Stimulated activated naive CD8-positive, alpha-beta T cell treated with anti-CD3 and anti-CD28 coated beads, Interleukin-15, Interleukin-2, amounts not matched to agents 100 U/mL and 50 U/mL, for 24 hours (primary cell): ENCODE data around the gene SLC39A1.
A peak's percentile ranks its signal among the peaks of the same experiment; 100 is the strongest.
"Not testable (repeated sequence)": the region's sequence is repeated elsewhere in the genome, so short reads cannot be mapped to it uniquely, and the experiment has no call there.

Experiments
- ATAC-seq: fragments of 150-1000 bp; cut with Tn5 transposase; one replicate; pipeline ENCODE4 v1.10.0; 2021
- DNase-seq: peaks from one replicate; pipeline ENCODE4 v3.0.0; 2021

Gene SLC39A1

GRCh38 chr1:153963030-153963849, at the start of gene SLC39A1:
SLC39A1 (minus strand) TSS chr1:153963537; CDS start chr1:153962715, 822 bp downstream.
- DNase-seq: peak; percentile 98
- peak; percentile 51 for ATAC-seq

- not testable (repeated sequence) for DNase-seq, ATAC-seq
These were observed 49.2 kb upstream of the SLC39A1 start for GRCh38 chr1:154012543-154012942.

GRCh38 chr1:154012129-154012528, 48.8 kb upstream of the SLC39A1 start:
- ATAC-seq: no peak
- DNase-seq: no peak

GRCh38 chr1:154006136-154006535, 42.8 kb upstream of the SLC39A1 start:
- DNase-seq: no peak
- peak; percentile 49 for ATAC-seq

- no peak for ATAC-seq
These were observed 37.1 kb upstream of the SLC39A1 start for GRCh38 chr1:154000420-154000819.

GRCh38 chr1:153996882-153997281, 33.5 kb upstream of the SLC39A1 start:
- DNase-seq: not testable (repeated sequence)

More at GRCh38 chr1:154000420-154000819, 37.1 kb upstream of the SLC39A1 start:
- DNase-seq: no peak

GRCh38 chr1:153995640-153996039, 32.3 kb upstream of the SLC39A1 start:
- ATAC-seq: no peak
- DNase-seq: no peak

More at GRCh38 chr1:153996882-153997281, 33.5 kb upstream of the SLC39A1 start:
- ATAC-seq: not testable (repeated sequence)

- ATAC-seq (no peak), DNase-seq (no peak)
These were observed 31.9 kb upstream of the SLC39A1 start for GRCh38 chr1:153995202-153995601.

- ATAC-seq (no peak), DNase-seq (no peak)
These were observed 28.5 kb upstream of the SLC39A1 start for GRCh38 chr1:153991806-153992205.

GRCh38 chr1:153991151-153991630, 27.9 kb upstream of the SLC39A1 start:
- no peak for ATAC-seq

GRCh38 chr1:153990468-153991150, 27.3 kb upstream of the SLC39A1 start, which contains the start of gene RPS27:
RPS27 (plus strand) TSS chr1:153990762; CDS start chr1:153990797, 35 bp downstream.
- peak; percentile 83 for ATAC-seq

More at GRCh38 chr1:153991151-153991630, 27.9 kb upstream of the SLC39A1 start:
- DNase-seq: no peak

GRCh38 chr1:153987621-153988020, 24.3 kb upstream of the SLC39A1 start:
- ATAC-seq (no peak), DNase-seq (no peak)

More at GRCh38 chr1:153990468-153991150, 27.3 kb upstream of the SLC39A1 start, which contains the start of gene RPS27:
- DNase-seq: peak; percentile 81

GRCh38 chr1:153985941-153986761, 22.8 kb upstream of the SLC39A1 start, which contains the start of gene RAB13:
RAB13 (minus strand) TSS chr1:153986339; CDS start chr1:153986236, 103 bp downstream.
- ATAC-seq (peak; percentile 33), DNase-seq (peak; percentile 51)

- DNase-seq (peak; percentile 71), ATAC-seq (peak; percentile 81)
These were observed 22.1 kb upstream of the SLC39A1 start for GRCh38 chr1:153985341-153985912.

GRCh38 chr1:153984123-153984894, 21.0 kb upstream of the SLC39A1 start:
- no peak for ATAC-seq
- DNase-seq: no peak

- DNase-seq, ATAC-seq: not testable (repeated sequence)
These were observed 18.4 kb upstream of the SLC39A1 start for GRCh38 chr1:153981735-153982134.

GRCh38 chr1:153979091-153979490, 15.8 kb upstream of the SLC39A1 start:
- not testable (repeated sequence) for DNase-seq, ATAC-seq

GRCh38 chr1:153978274-153978909, 15.1 kb upstream of the SLC39A1 start:
- DNase-seq (no peak), ATAC-seq (no peak)

GRCh38 chr1:153977250-153978240, 14.2 kb upstream of the SLC39A1 start, which contains the start of gene JTB:
JTB (minus strand) TSS chr1:153977674; CDS start chr1:153977252, 422 bp downstream.
- ATAC-seq: peak; percentile 95
- peak; percentile 89 for DNase-seq
